H9 (cell line): Measurements from ENCODE around the gene METTL9. TPM values are rescaled to one million over a fixed set of nuclear protein-coding genes. Genes with fewer than 3 reads are reported as not detected.

Source experiments
- DNase-seq: peaks from one replicate; pipeline ENCODE4 v3.0.0-alpha.2; 2017
- H2AFZ ChIP-seq: one replicate; pipeline ENCODE4 v1.6.1; 2013; ENCODE audit warnings: mild to moderate bottlenecking, low read length, control low read depth, moderate library complexity
- H2AK5ac ChIP-seq: 2 replicates; pipeline ENCODE4 v1.6.1; 2013; ENCODE audit warnings: low read length, control low read depth, mixed read lengths; ENCODE audit not compliant: insufficient read length
- H2BK120ac ChIP-seq: one replicate; pipeline ENCODE4 v1.6.1; 2013; ENCODE audit warnings: low read depth, mild to moderate bottlenecking, low read length, control low read depth, inconsistent platforms; ENCODE audit not compliant: poor library complexity, severe bottlenecking
- H2BK12ac ChIP-seq: 2 replicates; pipeline ENCODE4 v1.6.1; 2013; ENCODE audit warnings: low read length, control low read depth, mixed read lengths, low read depth; ENCODE audit not compliant: insufficient read length
- H2BK15ac ChIP-seq: 2 replicates; pipeline ENCODE4 v1.6.1; 2013; ENCODE audit warnings: low read depth, low read length, control low read depth
- H2BK20ac ChIP-seq: one replicate; pipeline ENCODE4 v1.6.1; 2013; ENCODE audit warnings: low read depth, mild to moderate bottlenecking, low read length, control low read depth, inconsistent platforms; ENCODE audit not compliant: poor library complexity, severe bottlenecking
- H2BK5ac ChIP-seq: 2 replicates; pipeline ENCODE4 v1.6.1; 2013; ENCODE audit warnings: low read length, control low read depth, mixed read lengths; ENCODE audit not compliant: insufficient read length
- H3K14ac ChIP-seq: 2 replicates; pipeline ENCODE4 v1.6.1; 2013; ENCODE audit warnings: low read length, control low read depth; ENCODE audit not compliant: insufficient read depth
- H3K18ac ChIP-seq: 2 replicates; pipeline ENCODE4 v1.6.1; 2013; ENCODE audit warnings: low read depth, mild to moderate bottlenecking, mixed read lengths, low read length, control low read depth; ENCODE audit not compliant: insufficient read length
- H3K23ac ChIP-seq: 2 replicates; pipeline ENCODE4 v1.6.1; 2013; ENCODE audit warnings: low read length, control low read depth, mixed read lengths, low read depth; ENCODE audit not compliant: insufficient read length
- H3K23me2 ChIP-seq: 2 replicates; pipeline ENCODE4 v1.6.1; 2013; ENCODE audit warnings: low read depth, mild to moderate bottlenecking, mixed read lengths, low read length, control low read depth; ENCODE audit not compliant: insufficient read length, poor library complexity, severe bottlenecking
- H3K27ac ChIP-seq: 2 replicates; pipeline ENCODE4 v1.5.1; 2013; ENCODE audit warnings: low read length, control low read depth, mixed read lengths, low read depth; ENCODE audit not compliant: insufficient read length
- H3K27me3 ChIP-seq: 2 replicates; pipeline ENCODE4 v1.6.1; 2013; ENCODE audit warnings: low read length, control low read depth, inconsistent platforms; ENCODE audit not compliant: insufficient read depth
- H3K4ac ChIP-seq: 2 replicates; pipeline ENCODE4 v1.6.1; 2013; ENCODE audit warnings: low read depth, mild to moderate bottlenecking, control low read depth, inconsistent platforms, low read length, moderate library complexity
- H3K4me1 ChIP-seq: 2 replicates; pipeline ENCODE4 v1.6.1; 2013; ENCODE audit warnings: low read length, control low read depth, inconsistent platforms; ENCODE audit not compliant: insufficient read depth
- H3K4me2 ChIP-seq: 2 replicates; pipeline ENCODE4 v1.6.1; 2013; ENCODE audit warnings: low read length, control low read depth, mixed read lengths; ENCODE audit not compliant: insufficient read length, insufficient read depth
- H3K56ac ChIP-seq: 2 replicates; pipeline ENCODE4 v1.6.1; 2013; ENCODE audit warnings: low read depth, mild to moderate bottlenecking, mixed read lengths, low read length, control low read depth; ENCODE audit not compliant: insufficient read length
- H3K79me1 ChIP-seq: 2 replicates; pipeline ENCODE4 v1.6.1; 2013; ENCODE audit warnings: low read depth, mild to moderate bottlenecking, moderate library complexity, low read length, control low read depth, inconsistent platforms; ENCODE audit not compliant: insufficient read depth, poor library complexity, severe bottlenecking
- H3K79me2 ChIP-seq: 2 replicates; pipeline ENCODE4 v1.6.1; 2013; ENCODE audit warnings: low read length, control low read depth, inconsistent platforms; ENCODE audit not compliant: insufficient read depth
- H3K9ac ChIP-seq: 2 replicates; pipeline ENCODE4 v1.6.1; 2013; ENCODE audit warnings: low read length, control low read depth, mixed read lengths; ENCODE audit not compliant: insufficient read length; ENCODE audit errors: extremely low read depth
- H3K9me3 ChIP-seq: one replicate; pipeline ENCODE4 v1.6.1; 2013; ENCODE audit warnings: low read depth, low read length, inconsistent platforms; ENCODE audit not compliant: control insufficient read depth
- H3T11ph ChIP-seq: one replicate; pipeline ENCODE4 v1.6.1; 2013; ENCODE audit warnings: mild to moderate bottlenecking, low read length, control low read depth, inconsistent platforms
- H4K20me1 ChIP-seq: one replicate; pipeline ENCODE4 v1.6.1; 2013; ENCODE audit not compliant: control insufficient read depth, insufficient read length, insufficient read depth
- H4K5ac ChIP-seq: 2 replicates; pipeline ENCODE4 v1.6.1; 2013; ENCODE audit warnings: low read depth, mild to moderate bottlenecking, mixed read lengths, low read length, control low read depth; ENCODE audit not compliant: insufficient read length
- H4K8ac ChIP-seq: replicated peaks from 2 replicates; pipeline ENCODE4 v1.6.1; 2013; ENCODE audit warnings: low read length, control low read depth, mixed read lengths, low read depth; ENCODE audit not compliant: insufficient read length
- H4K91ac ChIP-seq: 2 replicates; pipeline ENCODE4 v1.6.1; 2013; ENCODE audit warnings: low read depth, mild to moderate bottlenecking, moderate library complexity, mixed read lengths, low read length, control low read depth; ENCODE audit not compliant: insufficient read length
- H3K27ac Mint-ChIP-seq, 3 experiments: 2 replicates in 2 of 3; 3 replicates in 1 of 3; pipeline ENCODE4 v1.8.0; 2020 to 2021; ENCODE audit warnings: mixed read lengths in 3 of 3, mild to moderate bottlenecking in 1 of 3, moderate library complexity in 1 of 3
- H3K27me3 Mint-ChIP-seq: 2 replicates; pipeline ENCODE4 v1.8.0; 2021; ENCODE audit warnings: low read depth, mild to moderate bottlenecking, moderate library complexity, mixed read lengths
- H3K36me3 Mint-ChIP-seq, 3 experiments: 2 replicates in 2 of 3; 3 replicates in 1 of 3; pipeline ENCODE4 v1.8.0; 2020 to 2021; ENCODE audit warnings: low read depth in 3 of 3, mixed read lengths in 3 of 3; ENCODE audit not compliant: insufficient read depth in 1 of 3
- H3K4me1 Mint-ChIP-seq, 2 experiments: 2 replicates each; pipeline ENCODE4 v1.8.0; 2020; ENCODE audit warnings: mixed read lengths in 2 of 2
- H3K4me3 Mint-ChIP-seq, 2 experiments: 2 replicates in 1 of 2; 3 replicates in 1 of 2; pipeline ENCODE4 v1.8.0; 2020 to 2021; ENCODE audit warnings: mild to moderate bottlenecking in 2 of 2, mixed read lengths in 2 of 2, moderate library complexity in 1 of 2
- H3K9me3 Mint-ChIP-seq, 2 experiments: 2 replicates in 1 of 2; 3 replicates in 1 of 2; pipeline ENCODE4 v1.8.0; 2020; ENCODE audit warnings: mild to moderate bottlenecking in 2 of 2, mixed read lengths in 2 of 2, moderate library complexity in 1 of 2
- WGBS: extraction: QIAGEN DNeasy Blood & Tissue Kit; methylation state at CpG from one replicate; pipeline ENCODE4 v1.1.7; 2013; ENCODE audit warnings: missing lambda C conversion rate, low lambda C conversion rate, mixed read lengths; ENCODE audit not compliant: insufficient read length; ENCODE audit errors: extremely low coverage; 5-methylcytosine and 5-hydroxymethylcytosine counted together
- total RNA-seq: library from RNA; stranded (reverse); gene quantifications from 2 replicates; pipeline ENCODE4 v1.2.1, GENCODE V29; 2021
- TF ChIP-seq, protein P1 (sequence below): fragments of 200-600 bp; sonication (generic); conservative IDR thresholded peaks from 3 replicates; pipeline ENCODE4 v1.8.0; 2021; ENCODE audit warnings: antibody characterized with exemption, mild to moderate bottlenecking

METTL9 gene
- total RNA-seq, 1 experiment from 2014 or later = 108 TPM

DNA sequence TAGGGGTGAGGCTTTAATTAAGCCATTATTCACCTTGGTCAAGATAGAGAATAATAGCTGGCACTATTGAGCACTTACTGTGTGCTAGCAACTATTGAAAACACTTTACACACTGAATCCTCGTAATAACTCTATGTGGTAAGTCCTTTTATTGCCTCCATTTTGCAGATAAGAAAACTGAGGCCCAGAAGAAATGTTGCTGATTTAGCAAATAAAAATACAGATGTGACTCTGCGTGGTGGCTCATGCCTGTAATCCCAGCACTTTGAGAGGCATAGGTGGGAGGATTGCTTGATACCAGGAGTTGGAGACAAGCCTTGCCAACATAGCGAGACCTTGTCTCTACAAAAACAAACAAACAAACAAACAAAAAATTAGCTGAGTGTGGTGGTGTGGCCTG lies 83.8 kb downstream of the METTL9 start:
- Histone ChIP-seq H2BK15ac (no peak overlapping the region), H2BK20ac (no peak overlapping the region)
- peaks cover 0 to 2% of the 10 kb centered on the region in 2 experiments; a peak in 1 of 5 replicates for H3K9me3 Mint-ChIP-seq

More for the DNA sequence above, 83.8 kb downstream of the METTL9 start:
- Histone ChIP-seq H3K4me2 (no peak overlapping the region), H3K79me1 (no peaks in the 10 kb centered on the region), H3K18ac (no peak overlapping the region), H4K91ac (no peak overlapping the region), H3K23me2 (no peaks in the 10 kb centered on the region), H3K23ac (no peak overlapping the region), H3K9me3 (no peaks in the 10 kb centered on the region), H2BK120ac (no peak overlapping the region), H2BK5ac (no peak overlapping the region), H2BK12ac (no peak overlapping the region), H3K79me2 (no peaks in the 10 kb centered on the region), H3T11ph (no peak overlapping the region), H2AK5ac (no peak overlapping the region), H4K5ac (no peak overlapping the region), H3K27ac (no peak overlapping the region), H3K4ac (no peak overlapping the region), H3K14ac (no peak overlapping the region), H3K27me3 (no peaks in the 10 kb centered on the region), H4K20me1 (no peaks in the 10 kb centered on the region), H2AFZ (no peak overlapping the region), H4K8ac (no peak overlapping the region), H3K4me1 (no peaks in the 10 kb centered on the region), H3K56ac (no peak overlapping the region), H3K9ac (no peak overlapping the region)
- no peak overlapping the region for H3K4me3 Mint-ChIP-seq
- no peaks in the 10 kb centered on the region for H3K36me3 Mint-ChIP-seq
- no peak overlapping the region for H3K27ac Mint-ChIP-seq
- TF ChIP-seq, protein P1, sequence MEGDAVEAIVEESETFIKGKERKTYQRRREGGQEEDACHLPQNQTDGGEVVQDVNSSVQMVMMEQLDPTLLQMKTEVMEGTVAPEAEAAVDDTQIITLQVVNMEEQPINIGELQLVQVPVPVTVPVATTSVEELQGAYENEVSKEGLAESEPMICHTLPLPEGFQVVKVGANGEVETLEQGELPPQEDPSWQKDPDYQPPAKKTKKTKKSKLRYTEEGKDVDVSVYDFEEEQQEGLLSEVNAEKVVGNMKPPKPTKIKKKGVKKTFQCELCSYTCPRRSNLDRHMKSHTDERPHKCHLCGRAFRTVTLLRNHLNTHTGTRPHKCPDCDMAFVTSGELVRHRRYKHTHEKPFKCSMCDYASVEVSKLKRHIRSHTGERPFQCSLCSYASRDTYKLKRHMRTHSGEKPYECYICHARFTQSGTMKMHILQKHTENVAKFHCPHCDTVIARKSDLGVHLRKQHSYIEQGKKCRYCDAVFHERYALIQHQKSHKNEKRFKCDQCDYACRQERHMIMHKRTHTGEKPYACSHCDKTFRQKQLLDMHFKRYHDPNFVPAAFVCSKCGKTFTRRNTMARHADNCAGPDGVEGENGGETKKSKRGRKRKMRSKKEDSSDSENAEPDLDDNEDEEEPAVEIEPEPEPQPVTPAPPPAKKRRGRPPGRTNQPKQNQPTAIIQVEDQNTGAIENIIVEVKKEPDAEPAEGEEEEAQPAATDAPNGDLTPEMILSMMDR = no peak
- peaks cover 2% of the 10 kb centered on the region in 2 experiments; a peak in 1 of 4 replicates for H3K4me1 Mint-ChIP-seq
- H3K27me3 Mint-ChIP-seq = peaks cover 13% of the 10 kb centered on the region
- no CpG with 5 or more reads among the region's 3 CpGs for whole genome bisulfite sequencing
- DNase-seq = no peak
